H54 (cell line): ENCODE results near the gene IL26.
A peak's percentile ranks its signal among the peaks of the same experiment; 100 is the strongest.

ENCODE experiments used
- DNase-seq: peaks from one replicate; pipeline ENCODE4 v3.0.0; 2011; ENCODE audit warnings: low spot score, mixed read lengths; ENCODE audit not compliant: insufficient read length
- FAIRE-seq: peaks from 3 replicates; lab custom pipeline; 2011; peaks lifted over from hg19 to GRCh38; lab: Jason Lieb, UNC
- POLR2A ChIP-seq: IDR thresholded peaks from 2 replicates; pipeline ENCODE4 v1.6.1; 2011; ENCODE audit warnings: low read depth, mild to moderate bottlenecking, low read length

IL26 gene

GRCh38 chr12:68173792-68174191, 51.8 kb downstream of the IL26 start:
- DNase-seq (no peak), FAIRE-seq (no peak)
- no peak for TF ChIP-seq POLR2A

GRCh38 chr12:68170726-68171125, 54.9 kb downstream of the IL26 start:
- TF ChIP-seq POLR2A, result no peak
- DNase-seq (no peak), FAIRE-seq (no peak)

GRCh38 chr12:68169213-68169889, 56.3 kb downstream of the IL26 start:
- DNase-seq, result no peak
- no peak for TF ChIP-seq POLR2A
- no peak for FAIRE-seq

GRCh38 chr12:68166317-68166831, 59.2 kb downstream of the IL26 start:
- FAIRE-seq (no peak), DNase-seq (no peak)
- no peak for TF ChIP-seq POLR2A

- TF ChIP-seq POLR2A, result no peak
- DNase-seq, result no peak
- FAIRE-seq, result no peak
Observed at GRCh38 chr12:68163560-68164081, 62.0 kb downstream of the IL26 start.

- no peak for DNase-seq
- no peak for FAIRE-seq
- TF ChIP-seq POLR2A, result no peak
Observed at GRCh38 chr12:68162374-68162773, 63.2 kb downstream of the IL26 start.

GRCh38 chr12:68159681-68160304, 65.8 kb downstream of the IL26 start, which contains the start of gene IFNG:
TSS of gene IFNG (minus strand) at chr12:68159740. CDS start at chr12:68159615, 125 bp downstream.
- DNase-seq (no peak), FAIRE-seq (no peak)
- no peak for TF ChIP-seq POLR2A

GRCh38 chr12:68158432-68158831, 67.2 kb downstream of the IL26 start:
- DNase-seq (peak; percentile 3), FAIRE-seq (peak; percentile 53)

GRCh38 chr12:68157380-68157779, 68.2 kb downstream of the IL26 start:
- DNase-seq (no peak), FAIRE-seq (no peak)
- TF ChIP-seq POLR2A, result no peak

More at GRCh38 chr12:68158432-68158831, 67.2 kb downstream of the IL26 start:
- TF ChIP-seq POLR2A, result no peak

- no peak for TF ChIP-seq POLR2A
- DNase-seq, result no peak
- no peak for FAIRE-seq
Observed at GRCh38 chr12:68156636-68157035, 69.0 kb downstream of the IL26 start.

GRCh38 chr12:68154779-68155178, 70.8 kb downstream of the IL26 start:
- DNase-seq (no peak), FAIRE-seq (no peak)
- no peak for TF ChIP-seq POLR2A
